Cortex of kidney (tissue), 1 donor: ENCODE measurements around the gene P2RX3.
"Not testable (repeated sequence)": the region's sequence is repeated elsewhere in the genome, so short reads cannot be mapped to it uniquely, and the experiment has no call there.

Experiments used
- DNase-seq: peaks from one replicate; lab custom pipeline; 2025; lab: John Stamatoyannopoulos, UW

P2RX3 gene

GRCh38 chr11:57338142-57338541, at the start of gene P2RX3:
Gene P2RX3, plus strand, starts transcription at chr11:57338352. Its CDS starts 199 bp downstream, at chr11:57338551.
- no peak for DNase-seq

- DNase-seq = no peak
Observed at GRCh38 chr11:57288771-57289579, 49.2 kb upstream of the P2RX3 start.

- DNase-seq = no peak
Observed at GRCh38 chr11:57290288-57290687, 47.9 kb upstream of the P2RX3 start.

GRCh38 chr11:57294225-57295131, 43.7 kb upstream of the P2RX3 start:
- DNase-seq = no peak

- DNase-seq = not testable (repeated sequence)
Observed at GRCh38 chr11:57296205-57296604, 41.9 kb upstream of the P2RX3 start.

GRCh38 chr11:57297221-57297620, 40.9 kb upstream of the P2RX3 start:
- DNase-seq = no peak

- no peak for DNase-seq
Observed at GRCh38 chr11:57299150-57299737, 38.9 kb upstream of the P2RX3 start.

- no peak for DNase-seq
Observed at GRCh38 chr11:57300785-57301184, 37.4 kb upstream of the P2RX3 start.

- no peak for DNase-seq
Observed at GRCh38 chr11:57301711-57302423, 36.3 kb upstream of the P2RX3 start.

GRCh38 chr11:57302489-57302888, 35.7 kb upstream of the P2RX3 start:
- DNase-seq = no peak

- no peak for DNase-seq
Observed at GRCh38 chr11:57303280-57303989, 34.7 kb upstream of the P2RX3 start.

- DNase-seq = no peak
Observed at GRCh38 chr11:57303990-57304579, 34.1 kb upstream of the P2RX3 start.

- DNase-seq = no peak
Observed at GRCh38 chr11:57305523-57305922, 32.6 kb upstream of the P2RX3 start.

GRCh38 chr11:57306161-57306876, 31.8 kb upstream of the P2RX3 start:
- no peak for DNase-seq

GRCh38 chr11:57306940-57307565, 31.1 kb upstream of the P2RX3 start:
- DNase-seq = no peak

GRCh38 chr11:57307666-57308270, 30.4 kb upstream of the P2RX3 start:
- no peak for DNase-seq

GRCh38 chr11:57308426-57309060, 29.6 kb upstream of the P2RX3 start:
- DNase-seq = no peak

GRCh38 chr11:57309106-57310059, 28.8 kb upstream of the P2RX3 start:
- DNase-seq = no peak
